Measurements from ENCODE around the gene MASP2.
A peak's percentile ranks its signal among the peaks of the same experiment; 100 is the strongest.
"Not testable (repeated sequence)": the region's sequence is repeated elsewhere in the genome, so short reads cannot be mapped to it uniquely, and the experiment has no call there.

The MASP2 gene

GRCh38 chr1:11058026-11058425, 11.0 kb upstream of the MASP2 start:
- no peak for DNase-seq

- DNase-seq = no peak
These were observed 10.4 kb upstream of the MASP2 start for GRCh38 chr1:11057477-11057876.

GRCh38 chr1:11056504-11056903, 9.5 kb upstream of the MASP2 start:
- no peak for DNase-seq

- DNase-seq = no peak
These were observed 8.6 kb upstream of the MASP2 start for GRCh38 chr1:11055676-11056075.

- no peak for DNase-seq
These were observed 7.6 kb upstream of the MASP2 start for GRCh38 chr1:11054666-11055065.

GRCh38 chr1:11054181-11054580, 7.1 kb upstream of the MASP2 start:
- no peak for DNase-seq

- DNase-seq = no peak
These were observed 6.7 kb upstream of the MASP2 start for GRCh38 chr1:11053758-11054137.

- no peak for DNase-seq
These were observed 6.1 kb upstream of the MASP2 start for GRCh38 chr1:11052839-11053757.

- no peak for DNase-seq
These were observed 4.9 kb upstream of the MASP2 start for GRCh38 chr1:11051781-11052511.

GRCh38 chr1:11051121-11051520, 4.1 kb upstream of the MASP2 start:
- not testable (repeated sequence) for DNase-seq

GRCh38 chr1:11046270-11046566, 821 bp downstream of the MASP2 start:
- DNase-seq = no peak

- DNase-seq = no peak
These were observed 1.4 kb downstream of the MASP2 start for GRCh38 chr1:11045428-11046269.

- DNase-seq = no peak
These were observed 2.1 kb downstream of the MASP2 start for GRCh38 chr1:11044849-11045427.

- no peak for DNase-seq
These were observed 2.8 kb downstream of the MASP2 start for GRCh38 chr1:11044086-11044848.

GRCh38 chr1:11042995-11043874, 3.8 kb downstream of the MASP2 start:
- no peak for DNase-seq

- DNase-seq = no peak
These were observed 5.0 kb downstream of the MASP2 start for GRCh38 chr1:11042065-11042464.

- no peak for DNase-seq
These were observed 6.0 kb downstream of the MASP2 start for GRCh38 chr1:11041048-11041447.

- not testable (repeated sequence) for DNase-seq
These were observed 7.0 kb downstream of the MASP2 start for GRCh38 chr1:11040105-11040429.

GRCh38 chr1:11039351-11040104, 7.5 kb downstream of the MASP2 start:
- no peak for DNase-seq

GRCh38 chr1:11037740-11038182, 9.3 kb downstream of the MASP2 start:
- peak; percentile 91 for DNase-seq

All from CD4-positive, alpha-beta T cell treated with Interleukin-6 for 4 hours (primary cell).